Activated naive CD4-positive, alpha-beta T cell treated with anti-CD3 and anti-CD28 coated beads for 36 hours (primary cell): ENCODE data around the gene HDAC7. TPM values are rescaled to one million over a fixed set of nuclear protein-coding genes. Genes with fewer than 3 reads are reported as not detected.
A peak's percentile ranks its signal among the peaks of the same experiment; 100 is the strongest.

Source experiments
- CTCF ChIA-PET: fragments of 350-600 bp; sonication (Branson Sonifier 250); formaldehyde crosslinking; loops from one replicate; lab custom pipeline; 2021; ENCODE audit warnings: antibody characterized with exemption; lab: Charles Lee
- DNase-seq: peaks from one replicate; pipeline ENCODE4 v3.0.0-alpha.2; 2020
- H3K27ac Mint-ChIP-seq: one replicate; pipeline ENCODE4 v1.8.0; 2021; ENCODE audit warnings: mild to moderate bottlenecking, mixed read lengths
- H3K27me3 Mint-ChIP-seq: one replicate; pipeline ENCODE4 v1.8.0; 2021; ENCODE audit warnings: low read depth, mixed read lengths
- H3K36me3 Mint-ChIP-seq: one replicate; pipeline ENCODE4 v1.8.0; 2021; ENCODE audit warnings: low read depth, mixed read lengths
- H3K4me1 Mint-ChIP-seq: one replicate; pipeline ENCODE4 v1.8.0; 2021; ENCODE audit warnings: low read depth, mixed read lengths
- H3K4me3 Mint-ChIP-seq: one replicate; pipeline ENCODE4 v1.8.0; 2021; ENCODE audit warnings: mild to moderate bottlenecking, moderate library complexity, mixed read lengths
- H3K9me3 Mint-ChIP-seq: one replicate; pipeline ENCODE4 v1.8.0; 2021; ENCODE audit warnings: mixed read lengths
- intact Hi-C: fragments of 100-400 bp; cut with micrococcal nuclease; formaldehyde crosslinking; loops from one replicate; pipeline ENCODE4 v1.15.1; 2023
- total RNA-seq, 2 experiments: library from RNA; stranded (reverse); gene quantifications; one replicate each; pipeline ENCODE4 v1.2.3, GENCODE V29; 2021

Gene HDAC7
- total RNA-seq, 2 experiments from 2014 or later = 272 to 289 TPM

- H3K4me1 Mint-ChIP-seq = peaks cover 86% of the 10 kb centered on the region
- H3K9me3 Mint-ChIP-seq = no peaks in the 10 kb centered on the region
- no peak overlapping the region for H3K4me3 Mint-ChIP-seq
- DNase-seq = no peak
- CTCF ChIA-PET = interaction anchor here (1.1 to 1.5 kb wide), 2 partner anchors 8 to 13 kb away, joined by 4 to 7 read pairs; no protein-coding TSS in a partner anchor
- peaks cover 2% of the 10 kb centered on the region for H3K36me3 Mint-ChIP-seq
- intact Hi-C loops = no loop called here
- H3K27ac Mint-ChIP-seq = peak overlapping the region; percentile 91
- H3K27me3 Mint-ChIP-seq = no peaks in the 10 kb centered on the region
Observed at GRCh38 chr12:47825173-47825639, 5.5 kb upstream of the HDAC7 start.

DNA sequence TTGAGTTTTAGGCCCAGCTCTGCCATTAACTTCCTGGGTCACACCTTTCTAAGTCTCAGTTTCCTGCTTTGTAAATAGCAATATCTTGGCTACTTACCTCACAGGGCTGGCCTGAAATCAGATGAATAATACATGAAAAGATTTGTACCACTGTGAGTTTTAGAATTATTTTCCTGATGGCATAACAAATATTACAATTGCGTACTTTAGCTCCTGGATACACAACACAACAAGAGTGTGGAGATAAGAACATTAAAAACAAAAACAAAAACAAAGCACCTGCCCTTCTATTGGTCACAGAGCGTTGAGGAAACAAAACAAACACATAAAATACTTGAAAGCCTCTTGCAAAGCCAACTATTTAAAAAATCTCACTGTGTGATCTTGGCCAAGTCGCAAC is 4.9 kb upstream of the HDAC7 start:
- CTCF ChIA-PET = interaction anchor here (0.9 to 1.5 kb wide), 3 partner anchors 9 to 17 kb away, joined by 3 to 7 read pairs (median 4); no protein-coding TSS in a partner anchor
- Mint-ChIP-seq H3K4me3 (no peak overlapping the region), H3K27me3 (no peaks in the 10 kb centered on the region), H3K4me1 (peaks cover 84% of the 10 kb centered on the region), H3K9me3 (no peaks in the 10 kb centered on the region), H3K27ac (peak overlapping the region; percentile 91), H3K36me3 (peaks cover 2% of the 10 kb centered on the region)
- intact Hi-C loops = loop anchor here (1.0 kb wide), 1 partner anchor 8 kb away; no protein-coding TSS in a partner anchor
- DNase-seq = no peak

- no peak overlapping the region for H3K4me3 Mint-ChIP-seq
- H3K4me1 Mint-ChIP-seq = peaks cover 80% of the 10 kb centered on the region
- H3K9me3 Mint-ChIP-seq = no peaks in the 10 kb centered on the region
- DNase-seq = peak; percentile 70
- intact Hi-C loops = loop anchor here (1.0 kb wide), 1 partner anchor 8 kb away; no protein-coding TSS in a partner anchor
- peaks cover 2% of the 10 kb centered on the region for H3K36me3 Mint-ChIP-seq
- CTCF ChIA-PET = interaction anchor here (0.9 to 1.5 kb wide), 3 partner anchors 9 to 16 kb away, joined by 3 to 7 read pairs (median 4); no protein-coding TSS in a partner anchor
- H3K27me3 Mint-ChIP-seq = no peaks in the 10 kb centered on the region
- peak overlapping the region; percentile 91 for H3K27ac Mint-ChIP-seq
Observed at GRCh38 chr12:47824198-47824597, 4.5 kb upstream of the HDAC7 start.

- peak overlapping the region; percentile 91 for H3K27ac Mint-ChIP-seq
- intact Hi-C loops = loop anchor here (1.0 kb wide), 1 partner anchor 9 kb away; no protein-coding TSS in a partner anchor
- no peaks in the 10 kb centered on the region for H3K27me3 Mint-ChIP-seq
- CTCF ChIA-PET = interaction anchor here (1.5 to 2.4 kb wide), 2 partner anchors 10 to 16 kb away, joined by 7 read pairs; no protein-coding TSS in a partner anchor
- no peaks in the 10 kb centered on the region for H3K9me3 Mint-ChIP-seq
- DNase-seq = no peak
- no peak overlapping the region for H3K4me3 Mint-ChIP-seq
- peaks cover 8% of the 10 kb centered on the region for H3K36me3 Mint-ChIP-seq
- H3K4me1 Mint-ChIP-seq = peaks cover 74% of the 10 kb centered on the region
Observed at GRCh38 chr12:47823422-47824086, 3.9 kb upstream of the HDAC7 start.

DNA sequence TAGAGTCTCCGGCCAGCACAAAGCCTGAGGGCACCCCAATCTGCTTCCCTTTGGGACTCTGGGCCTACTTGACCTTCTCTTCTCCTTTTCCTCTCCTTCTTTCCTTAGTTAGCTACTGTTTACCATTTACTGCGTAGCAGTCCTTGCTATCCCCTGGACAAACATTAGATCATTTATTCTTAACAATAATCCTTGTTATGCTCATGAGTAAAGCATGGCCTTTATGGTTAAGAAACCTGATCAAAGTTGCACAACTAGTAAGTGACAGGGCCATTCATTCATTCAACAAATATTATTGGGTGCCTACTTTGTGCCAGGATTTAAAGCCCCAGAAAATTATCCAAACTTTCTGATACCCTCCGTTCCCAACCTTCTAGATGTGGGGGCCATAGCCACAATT is 3.2 kb upstream of the HDAC7 start:
- H3K27me3 Mint-ChIP-seq = no peaks in the 10 kb centered on the region
- intact Hi-C loops = no loop called here
- H3K36me3 Mint-ChIP-seq = peaks cover 15% of the 10 kb centered on the region
- DNase-seq = no peak
- peaks cover 67% of the 10 kb centered on the region for H3K4me1 Mint-ChIP-seq
- CTCF ChIA-PET = interaction anchor here (1.1 to 27.8 kb wide), 4 partner anchors 10 to 56 kb away, joined by 4 to 848 read pairs (median 6); no protein-coding TSS in a partner anchor
- H3K4me3 Mint-ChIP-seq = no peak overlapping the region
- peak overlapping the region; percentile 52 for H3K27ac Mint-ChIP-seq
- H3K9me3 Mint-ChIP-seq = no peaks in the 10 kb centered on the region

DNA sequence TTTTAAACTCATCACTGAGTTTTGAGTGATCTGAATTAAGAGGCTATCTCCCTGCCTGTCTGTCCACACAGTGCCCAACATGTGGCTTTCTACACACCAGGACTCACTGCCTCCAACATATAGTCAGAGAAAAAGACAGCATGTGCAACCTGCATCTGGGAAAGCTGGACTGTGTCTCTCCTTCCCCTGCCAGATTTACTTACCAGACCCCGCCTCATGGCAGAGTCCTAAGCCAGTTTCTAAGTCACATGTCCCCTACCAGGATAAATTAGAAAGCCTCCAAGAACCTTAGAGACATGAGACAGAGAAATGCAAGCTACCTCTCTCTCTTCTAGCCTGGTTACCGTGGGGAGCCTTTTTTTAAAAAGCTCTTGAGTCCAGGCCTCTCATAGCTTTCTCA is 2.7 kb upstream of the HDAC7 start:
- CTCF ChIA-PET = interaction anchor here (1.0 to 27.8 kb wide), 5 partner anchors 9 to 55 kb away, joined by 3 to 848 read pairs (median 6); no protein-coding TSS in a partner anchor
- peak overlapping the region; percentile 62 for H3K27ac Mint-ChIP-seq
- peaks cover 67% of the 10 kb centered on the region for H3K4me1 Mint-ChIP-seq
- no peaks in the 10 kb centered on the region for H3K9me3 Mint-ChIP-seq
- no peak for DNase-seq
- H3K4me3 Mint-ChIP-seq = no peak overlapping the region
- peaks cover 19% of the 10 kb centered on the region for H3K36me3 Mint-ChIP-seq
- H3K27me3 Mint-ChIP-seq = no peaks in the 10 kb centered on the region
- intact Hi-C loops = no loop called here

GRCh38 chr12:47821346-47821706 is 1.6 kb upstream of the HDAC7 start:
- Mint-ChIP-seq H3K4me3 (peak overlapping the region; percentile 95), H3K27ac (peak overlapping the region; percentile 99), H3K36me3 (peaks cover 27% of the 10 kb centered on the region), H3K27me3 (no peaks in the 10 kb centered on the region), H3K4me1 (peaks cover 64% of the 10 kb centered on the region), H3K9me3 (no peaks in the 10 kb centered on the region)
- no peak for DNase-seq
- intact Hi-C loops = no loop called here
- CTCF ChIA-PET = interaction anchor here (2.4 to 27.8 kb wide), 2 partner anchors 13 kb away, joined by 7 to 848 read pairs; no protein-coding TSS in a partner anchor

DNA sequence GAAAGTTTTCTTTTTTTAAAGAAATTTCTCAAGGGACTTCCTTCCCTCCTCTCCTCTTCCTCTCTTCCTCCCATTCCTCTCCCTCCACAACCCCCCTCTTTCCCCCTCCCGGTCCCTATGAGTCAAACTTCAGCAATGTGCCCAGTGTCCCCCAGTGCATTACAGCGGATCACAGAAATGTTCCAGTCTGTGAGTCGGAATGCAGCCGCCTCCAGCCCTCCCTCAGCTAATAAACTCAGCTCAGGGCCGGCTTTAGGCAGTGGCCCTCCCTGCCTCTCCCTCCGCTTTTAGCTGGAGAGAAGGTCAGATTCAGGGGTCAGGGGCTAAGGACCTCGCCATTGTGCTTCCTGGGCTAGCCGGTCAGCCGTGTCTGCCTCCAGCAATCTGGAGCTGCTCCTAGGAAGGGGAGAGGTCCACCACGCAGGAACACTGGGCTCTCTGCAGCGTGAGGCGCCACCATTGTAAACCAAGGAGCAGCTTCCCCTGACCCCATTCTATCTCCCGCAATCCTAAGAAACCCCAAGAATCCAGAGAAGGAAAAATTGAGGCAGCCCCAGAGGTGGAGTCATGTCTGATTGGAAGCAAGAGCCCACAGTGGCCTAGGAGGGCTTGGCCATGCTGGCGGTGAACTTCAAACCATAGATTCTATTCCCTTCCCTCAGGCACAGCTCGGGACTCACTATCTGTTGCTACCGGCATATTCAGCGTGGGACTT is 1.1 kb upstream of the HDAC7 start:
- peaks cover 31% of the 10 kb centered on the region for H3K36me3 Mint-ChIP-seq
- peak overlapping the region; percentile 99 for H3K27ac Mint-ChIP-seq
- peaks cover 63% of the 10 kb centered on the region for H3K4me1 Mint-ChIP-seq
- intact Hi-C loops = loop anchor here (1.0 kb wide), 1 partner anchor 12 kb away; no protein-coding TSS in a partner anchor
- H3K27me3 Mint-ChIP-seq = no peaks in the 10 kb centered on the region
- H3K9me3 Mint-ChIP-seq = no peaks in the 10 kb centered on the region
- peak overlapping the region; percentile 95 for H3K4me3 Mint-ChIP-seq
- CTCF ChIA-PET = interaction anchor here (1.2 to 27.8 kb wide), 4 partner anchors 12 to 53 kb away, joined by 3 to 848 read pairs (median 6); no protein-coding TSS in a partner anchor
- DNase-seq = no peak

- Mint-ChIP-seq H3K27ac (peak overlapping the region; percentile 98), H3K9me3 (peaks cover 3% of the 10 kb centered on the region), H3K4me1 (peaks cover 63% of the 10 kb centered on the region), H3K4me3 (peak overlapping the region; percentile 95), H3K36me3 (peaks cover 46% of the 10 kb centered on the region), H3K27me3 (no peaks in the 10 kb centered on the region)
- CTCF ChIA-PET = interaction anchor here (1.2 to 27.8 kb wide), 5 partner anchors 11 to 76 kb away, joined by 3 to 848 read pairs (median 14); no protein-coding TSS in a partner anchor
- DNase-seq = peak; percentile 76
- intact Hi-C loops = loop anchor here (1.0 to 10.0 kb wide), 2 partner anchors 18 to 1445 kb away; partner anchors contain the start of gene SLC38A2
Observed at GRCh38 chr12:47819138-47819895, 386 bp downstream of the HDAC7 start.

DNA sequence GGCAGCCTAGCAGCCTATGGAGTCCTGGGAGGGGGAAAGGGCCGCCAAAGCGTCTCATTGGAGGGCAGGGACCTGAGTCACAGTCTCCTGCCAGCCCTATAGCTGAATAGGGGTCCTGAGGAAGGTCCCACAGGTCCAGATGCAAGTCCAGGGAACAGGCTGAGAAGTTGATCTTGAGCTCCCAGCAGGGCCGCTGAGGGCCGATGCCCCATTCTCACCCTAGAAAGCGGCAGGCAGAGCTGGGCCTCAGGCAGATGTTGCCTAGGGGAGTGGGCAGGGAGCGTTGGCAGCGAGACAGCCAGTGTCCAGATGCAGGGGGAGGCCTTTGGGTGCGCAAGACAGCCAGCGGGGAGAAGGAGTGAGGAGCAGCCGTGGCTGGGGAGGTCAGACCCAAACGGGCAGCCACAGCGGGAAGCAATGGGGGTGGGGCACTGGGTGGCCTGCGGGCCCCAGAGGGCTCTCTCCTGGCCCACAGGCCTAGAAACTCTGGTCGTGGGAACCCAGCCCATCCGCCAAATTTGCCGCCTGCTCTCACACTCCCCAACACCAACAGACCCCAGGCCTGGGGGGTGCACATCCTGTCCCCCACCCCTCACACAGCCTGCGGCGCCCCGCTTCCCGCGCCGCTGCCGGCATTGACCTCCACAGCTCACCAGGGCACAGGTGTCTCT is 1.1 kb downstream of the HDAC7 start:
- peak; percentile 79 for DNase-seq
- Mint-ChIP-seq H3K4me3 (peak overlapping the region; percentile 88), H3K4me1 (peaks cover 60% of the 10 kb centered on the region), H3K27ac (peak overlapping the region; percentile 98), H3K9me3 (peaks cover 3% of the 10 kb centered on the region), H3K36me3 (peaks cover 53% of the 10 kb centered on the region), H3K27me3 (no peaks in the 10 kb centered on the region)
- CTCF ChIA-PET = interaction anchor here (1.1 to 27.8 kb wide), 8 partner anchors 12 to 75 kb away, joined by 3 to 848 read pairs (median 12); no protein-coding TSS in a partner anchor
- intact Hi-C loops = loop anchor here (1.0 to 10.0 kb wide), 2 partner anchors 19 to 1444 kb away; partner anchors contain the start of gene SLC38A2

GRCh38 chr12:47818007-47818376 is 1.7 kb downstream of the HDAC7 start:
- CTCF ChIA-PET = interaction anchor here (1.0 to 27.8 kb wide), 9 partner anchors 11 to 75 kb away, joined by 3 to 848 read pairs (median 10); no protein-coding TSS in a partner anchor
- H3K4me1 Mint-ChIP-seq = peaks cover 57% of the 10 kb centered on the region

More at GRCh38 chr12:47818007-47818376, 1.7 kb downstream of the HDAC7 start:
- Mint-ChIP-seq H3K9me3 (peaks cover 3% of the 10 kb centered on the region), H3K36me3 (peaks cover 59% of the 10 kb centered on the region), H3K27ac (peak overlapping the region; percentile 98), H3K4me3 (peak overlapping the region; percentile 88), H3K27me3 (no peaks in the 10 kb centered on the region)
- intact Hi-C loops = loop anchor here (10.0 kb wide), 1 partner anchor 1443 kb away; the partner anchor contains the start of gene SLC38A2
- DNase-seq = peak; percentile 38
